SK-N-SH (cell line): ENCODE results near the gene TBPL2. TPM values are rescaled to one million over a fixed set of nuclear protein-coding genes. Genes with fewer than 3 reads are reported as not detected.

Experiments
- CTCF ChIA-PET: fragments of 300-600, 350-600 bp; formaldehyde crosslinking; extraction: SDS; loops from one replicate; lab custom pipeline; 2021; lab: Yijun Ruan, JAX
- POLR2A ChIA-PET: fragments of 350-600 bp; sonication (Branson Sonifier 250); formaldehyde crosslinking; extraction: SDS; loops from one replicate; lab custom pipeline; 2020; ENCODE audit warnings: antibody characterized with exemption, inconsistent platforms; lab: Yijun Ruan, JAX
- DNase-seq: peaks from one replicate; pipeline ENCODE4 v3.0.0; 2012
- H2AFZ ChIP-seq: fragments of 200-600 bp; sonication (generic); 2 replicates; pipeline ENCODE4 v1.8.1; 2016; ENCODE audit warnings: antibody characterized with exemption, mild to moderate bottlenecking, low read depth
- H3F3A ChIP-seq: fragments of 200-600 bp; sonication (generic); replicated peaks from 2 replicates; pipeline ENCODE3; 2016; ENCODE audit warnings: antibody characterized with exemption, mild to moderate bottlenecking; ENCODE audit not compliant: insufficient read depth
- H3K27ac ChIP-seq, 2 experiments: fragments of 200-500 bp in 1 of 2; fragments of 200-600 bp in 1 of 2; sonication (Bioruptor generic) in 1 of 2; sonication (generic), shearing (Covaris generic) in 1 of 2; 2 replicates each; pipeline versions ENCODE4 v1.5.1 to v1.6.1; 2014 to 2016; ENCODE audit warnings: low read depth in 2 of 2, inconsistent platforms in 1 of 2, low read length in 1 of 2, mild to moderate bottlenecking in 1 of 2, mixed read lengths in 1 of 2
- H3K27me3 ChIP-seq: fragments of 200-600 bp; sonication (generic), shearing (Covaris generic); 2 replicates; pipeline ENCODE4 v1.6.1; 2016; ENCODE audit warnings: mixed run types; ENCODE audit not compliant: insufficient read depth
- H3K36me3 ChIP-seq, 2 experiments: fragments of 200-500 bp in 1 of 2; fragments of 200-600 bp in 1 of 2; sonication (Bioruptor generic) in 1 of 2; sonication (generic) in 1 of 2; replicated peaks in 1 of 2; 2 replicates each; pipeline versions ENCODE3 to v1.5.1; 2014 to 2016; ENCODE audit warnings: low read length in 1 of 2, mild to moderate bottlenecking in 1 of 2; ENCODE audit not compliant: insufficient read depth in 2 of 2, control insufficient read depth in 1 of 2
- H3K4me1 ChIP-seq, 2 experiments: fragments of 200-500 bp in 1 of 2; fragments of 200-600 bp in 1 of 2; sonication (Bioruptor generic) in 1 of 2; sonication (generic), shearing (Covaris generic) in 1 of 2; 2 replicates each; pipeline versions ENCODE4 v1.5.1 to v1.6.1; 2014 to 2016; ENCODE audit warnings: low read depth in 1 of 2, low read length in 1 of 2, mixed run types in 1 of 2; ENCODE audit not compliant: insufficient read depth in 2 of 2, control insufficient read depth in 1 of 2
- H3K4me2 ChIP-seq: fragments of 200-600 bp; sonication (generic), shearing (Covaris generic); 2 replicates; pipeline ENCODE4 v1.6.1; 2017; ENCODE audit warnings: mixed run types
- H3K4me3 ChIP-seq, 2 experiments: fragments of 200-500 bp in 1 of 2; fragments of 200-600 bp in 1 of 2; sonication (Bioruptor generic) in 1 of 2; sonication (generic), shearing (Covaris generic) in 1 of 2; 2 replicates each; pipeline versions ENCODE4 v1.5.1 to v1.8.1; 2014 to 2016; ENCODE audit warnings: low read depth in 2 of 2, inconsistent platforms in 1 of 2, low read length in 1 of 2, mild to moderate bottlenecking in 1 of 2, mixed read lengths in 1 of 2, moderate library complexity in 1 of 2
- H3K79me2 ChIP-seq: fragments of 200-600 bp; sonication (generic); 2 replicates; pipeline ENCODE4 v1.8.1; 2017; ENCODE audit warnings: mild to moderate bottlenecking; ENCODE audit not compliant: insufficient read depth
- H3K9ac ChIP-seq: fragments of 200-600 bp; sonication (generic); 2 replicates; pipeline ENCODE4 v1.6.1; 2017; ENCODE audit warnings: mixed run types
- H3K9me2 ChIP-seq: fragments of 200-600 bp; sonication (generic); 2 replicates; pipeline ENCODE4 v1.6.1; 2017; ENCODE audit warnings: mixed run types
- H3K9me3 ChIP-seq: fragments of 200-600 bp; sonication (generic); 2 replicates; pipeline ENCODE4 v1.6.1; 2017; ENCODE audit warnings: mixed run types, mild to moderate bottlenecking, moderate library complexity
- H4K20me1 ChIP-seq: fragments of 200-600 bp; sonication (generic); 2 replicates; pipeline ENCODE4 v1.6.1; 2017; ENCODE audit warnings: mild to moderate bottlenecking, mixed run types; ENCODE audit not compliant: insufficient read depth
- CHD2 ChIP-seq: fragments of 150-350 bp; IDR thresholded peaks from 2 replicates; pipeline ENCODE4 v1.6.1; 2018; ENCODE audit warnings: low read length; ENCODE audit not compliant: partially characterized antibody
- FOXJ3 ChIP-seq: sonication (generic); formaldehyde crosslinking; IDR thresholded peaks from 2 replicates; pipeline ENCODE4 v1.5.1; 2020; ENCODE audit warnings: mild to moderate bottlenecking, missing genetic modification reagents
- GATA2 ChIP-seq: sonication (generic); formaldehyde crosslinking; IDR thresholded peaks from 2 replicates; pipeline ENCODE4 v1.5.0; 2020; ENCODE audit warnings: mild to moderate bottlenecking, missing genetic modification reagents
- JUND ChIP-seq: IDR thresholded peaks from 2 replicates; pipeline ENCODE4 v1.4.0; 2012
- NRF1 ChIP-seq: IDR thresholded peaks from 2 replicates; pipeline ENCODE4 v1.6.1; 2012; ENCODE audit warnings: low read depth, mild to moderate bottlenecking, low read length
- POLR2AphosphoS5 ChIP-seq: IDR thresholded peaks from 2 replicates; pipeline ENCODE4 v1.6.1; 2012; ENCODE audit warnings: low read depth, low read length
- RXRA ChIP-seq: IDR thresholded peaks from 2 replicates; pipeline ENCODE4 v1.4.0; 2012; ENCODE audit warnings: low read depth, mild to moderate bottlenecking, borderline replicate concordance
- TAF1 ChIP-seq: IDR thresholded peaks from 2 replicates; pipeline ENCODE4 v1.6.1; 2012; ENCODE audit warnings: low read depth, mild to moderate bottlenecking, low read length, moderate library complexity, borderline replicate concordance
- TCF12 ChIP-seq: IDR thresholded peaks from 2 replicates; pipeline ENCODE4 v1.4.0; 2012
- YY1 ChIP-seq: IDR thresholded peaks from 2 replicates; pipeline ENCODE4 v1.4.0; 2012; ENCODE audit warnings: low read depth, mild to moderate bottlenecking
- WGBS: methylation state at CpG from one replicate; pipeline ENCODE4 v1.1.6; 2017; ENCODE audit warnings: low lambda C conversion rate; 5-methylcytosine and 5-hydroxymethylcytosine counted together
- polyA plus RNA-seq, 3 experiments: library from polyadenylated mRNA; depleted of rRNA; stranded (reverse); fragments of >200 nt; gene quantifications; 2 replicates each; pipeline ENCODE4 v1.2.3, GENCODE V29; 2012
- TF ChIP-seq, protein P1 (sequence below): IDR thresholded peaks from 2 replicates; pipeline ENCODE4 v1.4.0; 2012; ENCODE audit warnings: low read depth, borderline replicate concordance
- TF ChIP-seq, protein P2 (sequence below): fragments of 150-350 bp; IDR thresholded peaks from 2 replicates; pipeline ENCODE4 v1.6.1; 2016; ENCODE audit warnings: mild to moderate bottlenecking, low read depth, low read length
- TF ChIP-seq, protein P3 (sequence below): IDR thresholded peaks from 2 replicates; pipeline ENCODE4 v1.6.1; 2012; ENCODE audit warnings: mild to moderate bottlenecking, low read depth, low read length, moderate library complexity
- TF ChIP-seq, protein P4 (sequence below): IDR thresholded peaks from 2 replicates; pipeline ENCODE4; 2012

TBPL2 gene
- polyA plus RNA-seq, 1 of the 3 experiments (the other 2 are of a cell fraction): not detected

DNA sequence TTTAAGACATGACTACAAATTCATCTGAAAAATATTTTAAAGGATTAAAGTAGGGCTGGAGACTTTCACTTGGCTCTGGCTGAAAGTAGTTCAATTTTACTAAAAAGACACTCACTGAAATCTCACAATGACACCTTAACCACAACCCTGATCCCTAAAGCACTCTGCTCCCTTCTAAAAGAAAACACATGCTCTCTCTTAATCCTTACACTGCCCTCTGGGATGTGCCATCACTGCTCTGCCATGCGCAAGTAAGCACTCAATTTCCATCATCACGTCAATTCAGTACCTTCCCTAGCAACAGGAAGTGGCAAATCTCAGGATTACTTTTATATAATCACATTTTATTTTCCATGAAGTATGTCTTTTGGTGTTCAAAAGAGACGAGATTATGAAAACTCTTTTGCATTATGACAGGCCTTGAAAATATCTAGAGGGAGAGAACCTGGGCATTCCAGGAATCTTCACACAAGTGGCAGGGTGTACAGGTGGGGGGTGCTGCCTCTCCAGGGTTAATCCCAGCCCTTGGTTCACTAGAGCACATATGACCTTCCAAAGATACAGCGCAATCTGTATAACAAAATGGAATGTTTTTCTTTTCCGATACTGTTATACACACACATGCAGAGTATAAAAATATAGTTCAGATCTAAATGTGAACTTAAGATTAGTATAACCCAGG, 36.1 kb downstream of the TBPL2 start:
- peaks cover 63% of the 10 kb centered on the region for H3K79me2 ChIP-seq
- WGBS: 78% methylated on average over 5 of the region's 5 CpGs
- H3K4me2 ChIP-seq: no peak overlapping the region
- no peaks in the 10 kb centered on the region for H3K27me3 ChIP-seq
- no peaks in the 10 kb centered on the region for H3K9me3 ChIP-seq
- H3K36me3 ChIP-seq: no peaks in the 10 kb centered on the region
- ChIA-PET POLR2A (no interaction called here), CTCF (no interaction called here)
- H3F3A ChIP-seq: no peaks in the 10 kb centered on the region
- no peak overlapping the region for H2AFZ ChIP-seq
- no peaks in the 10 kb centered on the region for H3K9me2 ChIP-seq
- H3K4me1 ChIP-seq: peaks cover 0 to 1% of the 10 kb centered on the region in 2 experiments; a peak in 1 of 4 replicates
- TF ChIP-seq POLR2AphosphoS5: no peak
- TF ChIP-seq, protein P1, sequence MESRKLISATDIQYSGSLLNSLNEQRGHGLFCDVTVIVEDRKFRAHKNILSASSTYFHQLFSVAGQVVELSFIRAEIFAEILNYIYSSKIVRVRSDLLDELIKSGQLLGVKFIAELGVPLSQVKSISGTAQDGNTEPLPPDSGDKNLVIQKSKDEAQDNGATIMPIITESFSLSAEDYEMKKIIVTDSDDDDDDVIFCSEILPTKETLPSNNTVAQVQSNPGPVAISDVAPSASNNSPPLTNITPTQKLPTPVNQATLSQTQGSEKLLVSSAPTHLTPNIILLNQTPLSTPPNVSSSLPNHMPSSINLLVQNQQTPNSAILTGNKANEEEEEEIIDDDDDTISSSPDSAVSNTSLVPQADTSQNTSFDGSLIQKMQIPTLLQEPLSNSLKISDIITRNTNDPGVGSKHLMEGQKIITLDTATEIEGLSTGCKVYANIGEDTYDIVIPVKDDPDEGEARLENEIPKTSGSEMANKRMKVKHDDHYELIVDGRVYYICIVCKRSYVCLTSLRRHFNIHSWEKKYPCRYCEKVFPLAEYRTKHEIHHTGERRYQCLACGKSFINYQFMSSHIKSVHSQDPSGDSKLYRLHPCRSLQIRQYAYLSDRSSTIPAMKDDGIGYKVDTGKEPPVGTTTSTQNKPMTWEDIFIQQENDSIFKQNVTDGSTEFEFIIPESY: no peak
- TF ChIP-seq, protein P2, sequence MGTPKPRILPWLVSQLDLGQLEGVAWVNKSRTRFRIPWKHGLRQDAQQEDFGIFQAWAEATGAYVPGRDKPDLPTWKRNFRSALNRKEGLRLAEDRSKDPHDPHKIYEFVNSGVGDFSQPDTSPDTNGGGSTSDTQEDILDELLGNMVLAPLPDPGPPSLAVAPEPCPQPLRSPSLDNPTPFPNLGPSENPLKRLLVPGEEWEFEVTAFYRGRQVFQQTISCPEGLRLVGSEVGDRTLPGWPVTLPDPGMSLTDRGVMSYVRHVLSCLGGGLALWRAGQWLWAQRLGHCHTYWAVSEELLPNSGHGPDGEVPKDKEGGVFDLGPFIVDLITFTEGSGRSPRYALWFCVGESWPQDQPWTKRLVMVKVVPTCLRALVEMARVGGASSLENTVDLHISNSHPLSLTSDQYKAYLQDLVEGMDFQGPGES: no peak
- no peak for TF ChIP-seq RXRA
- no peak for TF ChIP-seq TAF1
- TF ChIP-seq TCF12: no peak
- no peak overlapping the region for H3K27ac ChIP-seq
- H4K20me1 ChIP-seq: peaks cover 11% of the 10 kb centered on the region
- DNase-seq: no peak
- no peak overlapping the region for H3K9ac ChIP-seq
- no peak overlapping the region for H3K4me3 ChIP-seq

DNA sequence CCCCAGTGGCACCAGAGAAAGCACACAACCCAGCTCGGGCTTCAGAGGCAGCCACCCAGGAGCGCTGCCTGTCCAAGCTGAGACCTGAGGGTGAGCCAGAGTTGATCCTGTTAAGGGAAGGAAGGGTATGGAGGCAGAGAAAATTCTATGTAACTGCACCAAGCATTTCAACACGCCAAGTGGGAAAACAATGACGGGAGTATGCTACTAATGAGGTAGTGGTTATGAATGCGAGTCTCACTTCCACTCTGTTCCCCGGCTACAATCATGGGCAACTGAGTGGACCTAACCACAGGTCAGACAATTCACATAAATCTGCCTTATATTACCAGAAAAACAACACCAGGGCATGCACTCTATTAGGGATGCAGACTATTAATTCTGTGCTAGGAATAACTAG, 38.7 kb downstream of the TBPL2 start:
- no peaks in the 10 kb centered on the region for H3K36me3 ChIP-seq
- no peak overlapping the region for H3K4me2 ChIP-seq
- H3K79me2 ChIP-seq: peaks cover 47% of the 10 kb centered on the region
- ChIA-PET POLR2A (no interaction called here), CTCF (no interaction called here)
- peaks cover 21% of the 10 kb centered on the region for H4K20me1 ChIP-seq
- no peak overlapping the region for H3K9ac ChIP-seq
- no peak overlapping the region for H3K4me3 ChIP-seq
- H3K27me3 ChIP-seq: no peaks in the 10 kb centered on the region
- 94% methylated on average over 6 of the region's 6 CpGs for WGBS
- DNase-seq: no peak
- no peak overlapping the region for H3K27ac ChIP-seq
- no peaks in the 10 kb centered on the region for H3K9me3 ChIP-seq
- H3K4me1 ChIP-seq: peaks cover 2 to 10% of the 10 kb centered on the region in 2 experiments; a peak in 3 of 4 replicates
- H3K9me2 ChIP-seq: no peaks in the 10 kb centered on the region
- no peaks in the 10 kb centered on the region for H3F3A ChIP-seq
- H2AFZ ChIP-seq: no peak overlapping the region
- TF ChIP-seq YY1: no peak
- no peak for TF ChIP-seq NRF1
- TF ChIP-seq, protein P3, sequence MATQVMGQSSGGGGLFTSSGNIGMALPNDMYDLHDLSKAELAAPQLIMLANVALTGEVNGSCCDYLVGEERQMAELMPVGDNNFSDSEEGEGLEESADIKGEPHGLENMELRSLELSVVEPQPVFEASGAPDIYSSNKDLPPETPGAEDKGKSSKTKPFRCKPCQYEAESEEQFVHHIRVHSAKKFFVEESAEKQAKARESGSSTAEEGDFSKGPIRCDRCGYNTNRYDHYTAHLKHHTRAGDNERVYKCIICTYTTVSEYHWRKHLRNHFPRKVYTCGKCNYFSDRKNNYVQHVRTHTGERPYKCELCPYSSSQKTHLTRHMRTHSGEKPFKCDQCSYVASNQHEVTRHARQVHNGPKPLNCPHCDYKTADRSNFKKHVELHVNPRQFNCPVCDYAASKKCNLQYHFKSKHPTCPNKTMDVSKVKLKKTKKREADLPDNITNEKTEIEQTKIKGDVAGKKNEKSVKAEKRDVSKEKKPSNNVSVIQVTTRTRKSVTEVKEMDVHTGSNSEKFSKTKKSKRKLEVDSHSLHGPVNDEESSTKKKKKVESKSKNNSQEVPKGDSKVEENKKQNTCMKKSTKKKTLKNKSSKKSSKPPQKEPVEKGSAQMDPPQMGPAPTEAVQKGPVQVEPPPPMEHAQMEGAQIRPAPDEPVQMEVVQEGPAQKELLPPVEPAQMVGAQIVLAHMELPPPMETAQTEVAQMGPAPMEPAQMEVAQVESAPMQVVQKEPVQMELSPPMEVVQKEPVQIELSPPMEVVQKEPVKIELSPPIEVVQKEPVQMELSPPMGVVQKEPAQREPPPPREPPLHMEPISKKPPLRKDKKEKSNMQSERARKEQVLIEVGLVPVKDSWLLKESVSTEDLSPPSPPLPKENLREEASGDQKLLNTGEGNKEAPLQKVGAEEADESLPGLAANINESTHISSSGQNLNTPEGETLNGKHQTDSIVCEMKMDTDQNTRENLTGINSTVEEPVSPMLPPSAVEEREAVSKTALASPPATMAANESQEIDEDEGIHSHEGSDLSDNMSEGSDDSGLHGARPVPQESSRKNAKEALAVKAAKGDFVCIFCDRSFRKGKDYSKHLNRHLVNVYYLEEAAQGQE: no peak
- TF ChIP-seq, protein P4, sequence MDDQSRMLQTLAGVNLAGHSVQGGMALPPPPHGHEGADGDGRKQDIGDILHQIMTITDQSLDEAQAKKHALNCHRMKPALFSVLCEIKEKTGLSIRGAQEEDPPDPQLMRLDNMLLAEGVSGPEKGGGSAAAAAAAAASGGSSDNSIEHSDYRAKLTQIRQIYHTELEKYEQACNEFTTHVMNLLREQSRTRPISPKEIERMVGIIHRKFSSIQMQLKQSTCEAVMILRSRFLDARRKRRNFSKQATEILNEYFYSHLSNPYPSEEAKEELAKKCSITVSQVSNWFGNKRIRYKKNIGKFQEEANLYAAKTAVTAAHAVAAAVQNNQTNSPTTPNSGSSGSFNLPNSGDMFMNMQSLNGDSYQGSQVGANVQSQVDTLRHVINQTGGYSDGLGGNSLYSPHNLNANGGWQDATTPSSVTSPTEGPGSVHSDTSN: no peak
- TF ChIP-seq, protein P1: no peak
- TF ChIP-seq, protein P2: no peak
- TF ChIP-seq FOXJ3 (CRISPR knock-in tag): no peak
- no peak for TF ChIP-seq GATA2 (CRISPR knock-in tag)
- no peak for TF ChIP-seq RXRA
- no peak for TF ChIP-seq CHD2
- TF ChIP-seq TAF1: no peak
- TF ChIP-seq TCF12: no peak
- TF ChIP-seq JUND: no peak
